ENCODE results near the gene RGS5. TPM values are rescaled to one million over a fixed set of nuclear protein-coding genes. Genes with fewer than 3 reads are reported as not detected.

RGS5 gene
- total and polyA plus RNA-seq, 2 donors (not counting 3 experiments of a cell fraction or from before 2014, with no cell fraction given) = 287 to 770 TPM

DNA sequence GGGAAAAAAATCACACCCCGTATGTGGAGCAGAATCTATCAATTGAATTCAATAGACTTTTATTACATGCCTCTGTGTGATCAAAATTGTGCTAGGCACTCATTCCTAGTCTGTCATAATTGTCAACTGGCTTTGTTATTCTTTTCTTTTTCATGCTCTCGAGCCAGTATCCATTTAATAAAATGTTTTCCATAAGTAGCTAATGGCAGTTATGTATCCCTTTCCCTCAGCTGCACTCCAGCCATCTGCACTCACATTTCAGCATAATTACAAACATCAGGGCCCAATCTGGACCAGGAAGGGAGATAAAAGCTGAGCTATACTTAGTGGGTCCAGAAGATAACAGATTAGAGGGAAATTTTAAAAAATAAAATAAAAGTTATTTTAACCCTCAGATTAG lies 15.9 kb downstream of the RGS5 start:
- no peak overlapping the region for H2AFZ ChIP-seq (ENCODE audit: low read depth, low read length)
- peaks cover 3% of the 10 kb centered on the region for H4K20me1 ChIP-seq (replicated peaks; ENCODE audit: control insufficient read depth, extremely low read depth, insufficient read depth, low read length)
- TF ChIP-seq POLR2A (IDR thresholded peaks at IDR 0.05; ENCODE audit: low read depth, low read length) = no peak
- no peaks in the 10 kb centered on the region for H3K36me3 ChIP-seq (ENCODE audit: control insufficient read depth in 2 of 2, extremely low read depth in 1 of 2, insufficient read depth in 2 of 2, low read length in 2 of 2)
- H3K4me2 ChIP-seq (ENCODE audit: insufficient read depth, low read length) = no peak overlapping the region
- FAIRE-seq (no peak), DNase-seq (ENCODE audit: low read depth, low spot score) (no peak)
- no peak overlapping the region for H3K27ac ChIP-seq (ENCODE audit: insufficient read depth, low read depth, low read length)
- ChIA-PET POLR2A (no interaction called here), CTCF (interaction anchor here (0.7 to 1.7 kb wide), 2 partner anchors 12 to 36 kb away, joined by 3 to 5 read pairs; no protein-coding TSS in a partner anchor)
- H3K9me3 ChIP-seq (replicated peaks; ENCODE audit: control insufficient read depth, insufficient read depth, low read length) = no peaks in the 10 kb centered on the region
- H3K4me1 ChIP-seq (ENCODE audit: control insufficient read depth, extremely low read depth, insufficient read depth, low read length) = no peaks in the 10 kb centered on the region
- H3K9ac ChIP-seq (replicated peaks; ENCODE audit: extremely low read depth, insufficient read depth, low read length) = no peak overlapping the region
- peaks cover 62% of the 10 kb centered on the region for H3K79me2 ChIP-seq (ENCODE audit: control insufficient read depth, insufficient read depth, low read length)
- no peak overlapping the region for H3K4me3 ChIP-seq (replicated peaks in 1 of 3; ENCODE audit: insufficient read depth in 1 of 3, low read depth in 1 of 3, low read length in 3 of 3)
- dilution Hi-C loops (cut with MboI; ENCODE audit: extremely low pct_ligation_motif_present, low sequenced_read_pairs) = loop anchor here (25.0 kb wide), 1 partner anchor 300 kb away; no protein-coding TSS in a partner anchor
- H3K27me3 ChIP-seq (ENCODE audit: control insufficient read depth in 2 of 2, insufficient read depth in 2 of 2, low read length in 2 of 2) = no peaks in the 10 kb centered on the region
- intact Hi-C loops (cut with micrococcal nuclease) = no loop called here
- H3K9me1 ChIP-seq (replicated peaks; ENCODE audit: control insufficient read depth, extremely low read depth, insufficient read depth, low read length) = no peaks in the 10 kb centered on the region
- BruUV-seq (replicated peaks) = no TSS peak

DNA sequence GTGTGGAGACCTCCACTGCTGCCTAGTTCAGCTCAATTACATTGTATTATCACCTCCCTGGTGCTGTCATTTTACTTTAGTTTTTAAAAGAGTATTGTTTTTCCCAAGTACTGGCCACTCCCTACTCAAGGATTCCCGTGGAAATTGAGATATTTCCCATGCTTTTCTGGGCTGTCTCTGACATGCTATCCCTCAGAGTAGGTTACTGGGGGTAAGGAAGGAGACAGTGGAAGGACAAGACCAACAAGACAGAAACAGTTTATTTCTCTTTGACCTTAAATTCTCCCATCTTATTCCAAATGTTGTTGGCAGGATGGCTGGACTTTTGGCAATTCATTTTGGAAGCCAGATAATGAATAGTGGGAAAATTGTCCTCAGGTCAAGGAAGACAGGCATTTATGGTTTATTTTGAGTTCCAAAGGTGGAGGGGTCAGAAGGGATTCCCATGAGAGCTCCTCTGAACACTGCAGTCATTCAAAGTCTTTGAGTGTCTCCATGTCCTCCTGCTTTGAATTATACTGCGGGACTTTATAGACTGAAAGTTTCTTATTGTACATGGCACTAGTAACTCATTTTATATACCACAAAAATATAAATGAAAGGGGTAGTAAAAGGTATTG lies 20.3 kb downstream of the RGS5 start:
- H3K27ac ChIP-seq (ENCODE audit: insufficient read depth, low read depth, low read length) = no peak overlapping the region
- no peak overlapping the region for H3K9ac ChIP-seq (replicated peaks; ENCODE audit: extremely low read depth, insufficient read depth, low read length)
- dilution Hi-C loops (cut with MboI; ENCODE audit: extremely low pct_ligation_motif_present, low sequenced_read_pairs) (loop anchor here (25.0 kb wide), 1 partner anchor 295 kb away; no protein-coding TSS in a partner anchor), intact Hi-C loops (cut with micrococcal nuclease) (no loop called here)
- H3K9me1 ChIP-seq (replicated peaks; ENCODE audit: control insufficient read depth, extremely low read depth, insufficient read depth, low read length) = no peaks in the 10 kb centered on the region
- TF ChIP-seq POLR2AphosphoS5 (IDR thresholded peaks at IDR 0.05; ENCODE audit: insufficient read depth, low read depth, low read length) (no peak), JUN (IDR thresholded peaks at IDR 0.05; ENCODE audit: borderline replicate concordance, insufficient read depth, insufficient read length, low read depth) (no peak), FOS (IDR thresholded peaks at IDR 0.05; ENCODE audit: borderline replicate concordance, insufficient read depth, low read length) (no peak), EZH2 (IDR thresholded peaks at IDR 0.05; ENCODE audit: borderline replicate concordance, low read depth, low read length, severe bottlenecking) (no peak), MYC (IDR thresholded peaks at IDR 0.05; ENCODE audit: low read depth, low read length) (no peak), GATA2 (IDR thresholded peaks at IDR 0.05; ENCODE audit: insufficient read depth, insufficient read length, low read depth, low read length) (no peak), POLR2A (IDR thresholded peaks at IDR 0.05; ENCODE audit: low read depth, low read length) (no peak)
- TF ChIP-seq, protein P1, sequence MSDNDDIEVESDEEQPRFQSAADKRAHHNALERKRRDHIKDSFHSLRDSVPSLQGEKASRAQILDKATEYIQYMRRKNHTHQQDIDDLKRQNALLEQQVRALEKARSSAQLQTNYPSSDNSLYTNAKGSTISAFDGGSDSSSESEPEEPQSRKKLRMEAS (IDR thresholded peaks at IDR 0.05; ENCODE audit: insufficient read depth, insufficient read length) = no peak
- TF ChIP-seq, protein P2, sequence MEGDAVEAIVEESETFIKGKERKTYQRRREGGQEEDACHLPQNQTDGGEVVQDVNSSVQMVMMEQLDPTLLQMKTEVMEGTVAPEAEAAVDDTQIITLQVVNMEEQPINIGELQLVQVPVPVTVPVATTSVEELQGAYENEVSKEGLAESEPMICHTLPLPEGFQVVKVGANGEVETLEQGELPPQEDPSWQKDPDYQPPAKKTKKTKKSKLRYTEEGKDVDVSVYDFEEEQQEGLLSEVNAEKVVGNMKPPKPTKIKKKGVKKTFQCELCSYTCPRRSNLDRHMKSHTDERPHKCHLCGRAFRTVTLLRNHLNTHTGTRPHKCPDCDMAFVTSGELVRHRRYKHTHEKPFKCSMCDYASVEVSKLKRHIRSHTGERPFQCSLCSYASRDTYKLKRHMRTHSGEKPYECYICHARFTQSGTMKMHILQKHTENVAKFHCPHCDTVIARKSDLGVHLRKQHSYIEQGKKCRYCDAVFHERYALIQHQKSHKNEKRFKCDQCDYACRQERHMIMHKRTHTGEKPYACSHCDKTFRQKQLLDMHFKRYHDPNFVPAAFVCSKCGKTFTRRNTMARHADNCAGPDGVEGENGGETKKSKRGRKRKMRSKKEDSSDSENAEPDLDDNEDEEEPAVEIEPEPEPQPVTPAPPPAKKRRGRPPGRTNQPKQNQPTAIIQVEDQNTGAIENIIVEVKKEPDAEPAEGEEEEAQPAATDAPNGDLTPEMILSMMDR (IDR thresholded peaks at IDR 0.05; ENCODE audit: extremely low read depth in 1 of 2, insufficient read depth in 1 of 2, low read depth in 1 of 2, low read length in 2 of 2) = no peak
- no peaks in the 10 kb centered on the region for H3K36me3 ChIP-seq (ENCODE audit: control insufficient read depth in 2 of 2, extremely low read depth in 1 of 2, insufficient read depth in 2 of 2, low read length in 2 of 2)
- H3K9me3 ChIP-seq (replicated peaks; ENCODE audit: control insufficient read depth, insufficient read depth, low read length) = no peaks in the 10 kb centered on the region
- DNase-seq (ENCODE audit: low read depth, low spot score) (no peak), FAIRE-seq (no peak)
- H3K79me2 ChIP-seq (ENCODE audit: control insufficient read depth, insufficient read depth, low read length) = peaks cover 36% of the 10 kb centered on the region
- no peak overlapping the region for H2AFZ ChIP-seq (ENCODE audit: low read depth, low read length)
- no peak overlapping the region for H3K4me2 ChIP-seq (ENCODE audit: insufficient read depth, low read length)
- peaks cover 3% of the 10 kb centered on the region for H4K20me1 ChIP-seq (replicated peaks; ENCODE audit: control insufficient read depth, extremely low read depth, insufficient read depth, low read length)
- BruUV-seq (replicated peaks) = no TSS peak
- POLR2A ChIA-PET = no interaction called here
- CTCF ChIA-PET = interaction anchor here (0.8 kb wide), 1 partner anchor 335 kb away, joined by 4 read pairs; no protein-coding TSS in a partner anchor
- H3K4me3 ChIP-seq (replicated peaks in 1 of 3; ENCODE audit: insufficient read depth in 1 of 3, low read depth in 1 of 3, low read length in 3 of 3) = no peak overlapping the region
- no peaks in the 10 kb centered on the region for H3K27me3 ChIP-seq (ENCODE audit: control insufficient read depth in 2 of 2, insufficient read depth in 2 of 2, low read length in 2 of 2)
- H3K4me1 ChIP-seq (ENCODE audit: control insufficient read depth, extremely low read depth, insufficient read depth, low read length) = no peaks in the 10 kb centered on the region
